Measurements from ENCODE around the gene SP4.
"Not testable (repeated sequence)": the region's sequence is repeated elsewhere in the genome, so short reads cannot be mapped to it uniquely, and the experiment has no call there.

The SP4 gene

GRCh38 chr7:21524680-21525079, 96.8 kb downstream of the SP4 start:
- DNase-seq (ENCODE audit: low read depth, low spot score): no peak

- no peak for DNase-seq (ENCODE audit: low read depth, low spot score)
Observed at GRCh38 chr7:21526007-21526406, 98.1 kb downstream of the SP4 start.

- DNase-seq (ENCODE audit: low read depth, low spot score): no peak
Observed at GRCh38 chr7:21526448-21526847, 98.6 kb downstream of the SP4 start.

GRCh38 chr7:21532485-21532884, 104.6 kb downstream of the SP4 start:
- not testable (repeated sequence) for DNase-seq (ENCODE audit: low read depth, low spot score)

- DNase-seq (ENCODE audit: low read depth, low spot score): not testable (repeated sequence)
Observed at GRCh38 chr7:21533646-21534045, 105.8 kb downstream of the SP4 start.

- DNase-seq (ENCODE audit: low read depth, low spot score): not testable (repeated sequence)
Observed at GRCh38 chr7:21536445-21537118, 108.7 kb downstream of the SP4 start.

GRCh38 chr7:21538936-21539495, 111.1 kb downstream of the SP4 start:
- DNase-seq (ENCODE audit: low read depth, low spot score): no peak

GRCh38 chr7:21542891-21543527, 115.1 kb downstream of the SP4 start, which contains the start of gene DNAH11:
TSS of gene DNAH11 (plus strand) at chr7:21543039. CDS start at chr7:21543246, 207 bp downstream.
- DNase-seq (ENCODE audit: low read depth, low spot score): no peak

GRCh38 chr7:21543528-21544302, 115.8 kb downstream of the SP4 start:
- DNase-seq (ENCODE audit: low read depth, low spot score): no peak

- DNase-seq (ENCODE audit: low read depth, low spot score): no peak
Observed at GRCh38 chr7:21544303-21544656, 116.4 kb downstream of the SP4 start.

GRCh38 chr7:21544715-21545114, 116.8 kb downstream of the SP4 start:
- DNase-seq (ENCODE audit: low read depth, low spot score): no peak

GRCh38 chr7:21547501-21547900, 119.6 kb downstream of the SP4 start:
- no peak for DNase-seq (ENCODE audit: low read depth, low spot score)

- DNase-seq (ENCODE audit: low read depth, low spot score): no peak
Observed at GRCh38 chr7:21548491-21548890, 120.6 kb downstream of the SP4 start.

GRCh38 chr7:21550076-21550475, 122.2 kb downstream of the SP4 start:
- no peak for DNase-seq (ENCODE audit: low read depth, low spot score)

- DNase-seq (ENCODE audit: low read depth, low spot score): no peak
Observed at GRCh38 chr7:21550821-21551531, 123.1 kb downstream of the SP4 start.

GRCh38 chr7:21562385-21562784, 134.5 kb downstream of the SP4 start:
- no peak for DNase-seq (ENCODE audit: low read depth, low spot score)
